ENCODE data around the gene AQP9. TPM values are rescaled to one million over a fixed set of nuclear protein-coding genes. Genes with fewer than 3 reads are reported as not detected.

AQP9 gene
- 1 to 10 TPM in 2 of 4 donors, under 1 TPM in 1, not detected in 1; 0.50 to 5.1 (median 3.0) TPM for total RNA-seq

GRCh38 chr15:58138106-58138505 is at the start of gene AQP9:
TSS of gene AQP9 (plus strand) at chr15:58138381. CDS start at chr15:58138566, 185 bp downstream.
- H3K27me3 ChIP-seq: no peaks in the 10 kb centered on the region
- H3K27ac ChIP-seq: no peak within 1 kb of the TSS
- TF ChIP-seq EP300 (IDR thresholded peaks at IDR 0.05) (no peak), POLR2A (IDR thresholded peaks at IDR 0.05) (no peak), CTCF (IDR thresholded peaks at IDR 0.05) (no peak), POLR2AphosphoS5 (IDR thresholded peaks at IDR 0.05) (no peak)
- WGBS, 2 donors (ENCODE audit: low coverage in 1 of 2): 85 to 91% methylated on average over 7 of the region's 7 CpGs
- H3K4me1 ChIP-seq: peaks cover 0 to 2% (median 0%) of the 10 kb centered on the region in 3 donors
- no peak within 1 kb of the TSS for H3K4me3 ChIP-seq
- no peaks in the 10 kb centered on the region for H3K36me3 ChIP-seq
- H3K9me3 ChIP-seq: no peaks in the 10 kb centered on the region
- ATAC-seq: no peak

- peaks cover 0 to 8% (median 0%) of the 10 kb centered on the region in 3 donors for H3K9me3 ChIP-seq
- no peaks in the 10 kb centered on the region for H3K27me3 ChIP-seq
- H3K4me3 ChIP-seq: no peak overlapping the region
- H3K4me1 ChIP-seq: no peaks in the 10 kb centered on the region
- H3K36me3 ChIP-seq: no peaks in the 10 kb centered on the region
- ATAC-seq: no peak
- H3K27ac ChIP-seq: no peak overlapping the region
- 78 to 85% methylated on average over 1 to 2 of the region's 2 CpGs for WGBS, 2 donors (ENCODE audit: low coverage in 1 of 2)
- TF ChIP-seq CTCF (IDR thresholded peaks at IDR 0.05) (no peak), POLR2AphosphoS5 (IDR thresholded peaks at IDR 0.05) (no peak), EP300 (IDR thresholded peaks at IDR 0.05) (no peak), POLR2A (IDR thresholded peaks at IDR 0.05) (no peak)
Measured at GRCh38 chr15:58095415-58095814, 42.8 kb upstream of the AQP9 start.

- no peak overlapping the region for H3K4me3 ChIP-seq
- no peaks in the 10 kb centered on the region for H3K4me1 ChIP-seq
- H3K9me3 ChIP-seq: peaks cover 0 to 8% (median 0%) of the 10 kb centered on the region in 3 donors
- no peaks in the 10 kb centered on the region for H3K36me3 ChIP-seq
- no peaks in the 10 kb centered on the region for H3K27me3 ChIP-seq
- no peak overlapping the region for H3K27ac ChIP-seq
- TF ChIP-seq POLR2A (IDR thresholded peaks at IDR 0.05): no peak
- no peak for TF ChIP-seq EP300 (IDR thresholded peaks at IDR 0.05)
- TF ChIP-seq CTCF (IDR thresholded peaks at IDR 0.05): no peak
- no peak for TF ChIP-seq POLR2AphosphoS5 (IDR thresholded peaks at IDR 0.05)
- 82% methylated on average over 6 of the region's 6 CpGs; no CpG with 5 or more reads in 1 of the 2 donors for WGBS, 2 donors (ENCODE audit: low coverage in 1 of 2)
- ATAC-seq: no peak
Measured at GRCh38 chr15:58096529-58097084, 41.6 kb upstream of the AQP9 start.

GRCh38 chr15:58103482-58103881 is 34.7 kb upstream of the AQP9 start:
- Histone ChIP-seq H3K4me3 (no peak overlapping the region), H3K27ac (no peak overlapping the region), H3K9me3 (peaks cover 0 to 1% (median 0%) of the 10 kb centered on the region in 3 donors), H3K36me3 (no peaks in the 10 kb centered on the region), H3K4me1 (no peaks in the 10 kb centered on the region), H3K27me3 (peaks cover 8% of the 10 kb centered on the region)
- ATAC-seq: no peak
- TF ChIP-seq CTCF (IDR thresholded peaks at IDR 0.05) (no peak), EP300 (IDR thresholded peaks at IDR 0.05) (no peak), POLR2A (IDR thresholded peaks at IDR 0.05) (no peak), POLR2AphosphoS5 (IDR thresholded peaks at IDR 0.05) (no peak)

- WGBS, 2 donors (ENCODE audit: low coverage in 1 of 2): 83 to 94% methylated on average over 2 of the region's 2 CpGs
- no peak overlapping the region for H3K4me3 ChIP-seq
- no peak overlapping the region for H3K27ac ChIP-seq
- TF ChIP-seq POLR2A (IDR thresholded peaks at IDR 0.05) (no peak), EP300 (IDR thresholded peaks at IDR 0.05) (no peak), POLR2AphosphoS5 (IDR thresholded peaks at IDR 0.05) (no peak), CTCF (IDR thresholded peaks at IDR 0.05) (no peak)
- H3K27me3 ChIP-seq: peaks cover 29% of the 10 kb centered on the region
- no peaks in the 10 kb centered on the region for H3K4me1 ChIP-seq
- H3K36me3 ChIP-seq: no peaks in the 10 kb centered on the region
- no peak for ATAC-seq
- H3K9me3 ChIP-seq: no peaks in the 10 kb centered on the region
Measured at GRCh38 chr15:58108117-58108516, 30.1 kb upstream of the AQP9 start.

All from gastroesophageal sphincter (tissue), 4 donors.